Osteocyte (in vitro differentiated cells): ENCODE measurements around the gene UBR7. TPM values are rescaled to one million over a fixed set of nuclear protein-coding genes. Genes with fewer than 3 reads are reported as not detected.

Experiments
- DNase-seq: peaks from one replicate; pipeline ENCODE4 v3.0.0; 2021; ENCODE audit warnings: mixed read lengths; ENCODE audit not compliant: unreplicated experiment; ENCODE audit errors: extremely low spot score
- H3K27ac Mint-ChIP-seq: one replicate; pipeline ENCODE4 v1.8.0; 2021; ENCODE audit warnings: mild to moderate bottlenecking, mixed read lengths; ENCODE audit not compliant: unreplicated experiment
- H3K27me3 Mint-ChIP-seq: one replicate; pipeline ENCODE4 v1.8.0; 2021; ENCODE audit warnings: mixed read lengths; ENCODE audit not compliant: unreplicated experiment
- H3K36me3 Mint-ChIP-seq: one replicate; pipeline ENCODE4 v1.8.0; 2021; ENCODE audit warnings: mixed read lengths; ENCODE audit not compliant: unreplicated experiment
- H3K4me1 Mint-ChIP-seq: one replicate; pipeline ENCODE4 v1.8.0; 2021; ENCODE audit warnings: mixed read lengths; ENCODE audit not compliant: unreplicated experiment
- H3K4me3 Mint-ChIP-seq: one replicate; pipeline ENCODE4 v1.8.0; 2021; ENCODE audit warnings: mild to moderate bottlenecking, moderate library complexity, mixed read lengths; ENCODE audit not compliant: unreplicated experiment
- H3K9me3 Mint-ChIP-seq: one replicate; pipeline ENCODE4 v1.8.0; 2021; ENCODE audit warnings: mixed read lengths; ENCODE audit not compliant: unreplicated experiment
- total RNA-seq: library from RNA; stranded (reverse); gene quantifications from 2 replicates; pipeline ENCODE4 v1.2.1, GENCODE V29; 2021
- TF ChIP-seq, protein P1 (sequence below): fragments of 200-600 bp; sonication (generic); IDR thresholded peaks from 2 replicates; pipeline ENCODE4 v1.5.0; 2021; ENCODE audit warnings: antibody characterized with exemption, mild to moderate bottlenecking, moderate library complexity

The UBR7 gene
- total RNA-seq, 1 donor from 2014 or later: 24.7 TPM

- H3K27ac Mint-ChIP-seq: no peak overlapping the region
- peaks cover 43% of the 10 kb centered on the region for H3K36me3 Mint-ChIP-seq
Measured at GRCh38 chr14:93245764-93246420, 38.8 kb downstream of the UBR7 start.

GRCh38 chr14:93246534-93246933 lies 39.5 kb downstream of the UBR7 start:
- H3K4me1 Mint-ChIP-seq: peaks cover 5% of the 10 kb centered on the region

More at GRCh38 chr14:93245764-93246420, 38.8 kb downstream of the UBR7 start:
- TF ChIP-seq, protein P1, sequence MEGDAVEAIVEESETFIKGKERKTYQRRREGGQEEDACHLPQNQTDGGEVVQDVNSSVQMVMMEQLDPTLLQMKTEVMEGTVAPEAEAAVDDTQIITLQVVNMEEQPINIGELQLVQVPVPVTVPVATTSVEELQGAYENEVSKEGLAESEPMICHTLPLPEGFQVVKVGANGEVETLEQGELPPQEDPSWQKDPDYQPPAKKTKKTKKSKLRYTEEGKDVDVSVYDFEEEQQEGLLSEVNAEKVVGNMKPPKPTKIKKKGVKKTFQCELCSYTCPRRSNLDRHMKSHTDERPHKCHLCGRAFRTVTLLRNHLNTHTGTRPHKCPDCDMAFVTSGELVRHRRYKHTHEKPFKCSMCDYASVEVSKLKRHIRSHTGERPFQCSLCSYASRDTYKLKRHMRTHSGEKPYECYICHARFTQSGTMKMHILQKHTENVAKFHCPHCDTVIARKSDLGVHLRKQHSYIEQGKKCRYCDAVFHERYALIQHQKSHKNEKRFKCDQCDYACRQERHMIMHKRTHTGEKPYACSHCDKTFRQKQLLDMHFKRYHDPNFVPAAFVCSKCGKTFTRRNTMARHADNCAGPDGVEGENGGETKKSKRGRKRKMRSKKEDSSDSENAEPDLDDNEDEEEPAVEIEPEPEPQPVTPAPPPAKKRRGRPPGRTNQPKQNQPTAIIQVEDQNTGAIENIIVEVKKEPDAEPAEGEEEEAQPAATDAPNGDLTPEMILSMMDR: no peak
- H3K4me1 Mint-ChIP-seq: peaks cover 8% of the 10 kb centered on the region
- no peaks in the 10 kb centered on the region for H3K27me3 Mint-ChIP-seq
- DNase-seq: no peak
- no peak overlapping the region for H3K4me3 Mint-ChIP-seq
- no peaks in the 10 kb centered on the region for H3K9me3 Mint-ChIP-seq

DNA sequence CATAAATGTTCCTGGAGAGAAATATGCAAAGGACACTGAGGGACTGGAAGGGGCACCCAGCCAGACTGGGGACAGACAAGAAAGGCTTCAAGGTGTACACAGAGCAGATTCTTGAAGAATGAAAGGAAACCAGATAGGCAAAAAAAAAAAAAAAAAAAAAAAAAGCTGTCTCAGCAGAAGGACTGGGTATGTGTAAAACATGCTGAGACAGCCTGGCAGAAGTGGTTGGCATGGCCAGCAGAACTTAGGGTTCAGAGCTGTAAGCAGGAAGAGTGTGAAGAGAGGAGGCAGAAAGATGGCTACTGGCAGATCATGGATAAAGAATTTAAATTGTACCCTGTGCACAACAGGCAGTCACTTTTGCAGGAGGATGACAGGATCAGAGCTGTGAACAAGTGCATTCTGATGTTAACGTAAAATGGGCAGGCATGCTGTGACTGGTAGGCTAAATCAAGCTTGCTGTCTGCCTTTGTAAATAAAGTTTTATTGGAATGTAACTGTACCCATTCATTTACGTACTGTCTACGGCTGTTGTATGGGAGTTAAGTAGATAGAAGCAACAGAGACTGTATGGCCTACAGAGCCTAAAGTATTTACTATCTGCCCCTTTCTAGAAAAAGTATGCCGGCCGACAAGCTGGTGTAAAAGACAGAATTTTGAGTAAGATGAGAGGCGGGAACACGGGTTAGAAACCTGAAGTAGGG lies 42.2 kb downstream of the UBR7 start:
- Mint-ChIP-seq H3K36me3 (peaks cover 33% of the 10 kb centered on the region), H3K27ac (no peak overlapping the region), H3K4me1 (peaks cover 2% of the 10 kb centered on the region), H3K27me3 (no peaks in the 10 kb centered on the region), H3K9me3 (no peaks in the 10 kb centered on the region), H3K4me3 (no peak overlapping the region)
- no peak for DNase-seq
- TF ChIP-seq, protein P1: no peak

More at GRCh38 chr14:93246534-93246933, 39.5 kb downstream of the UBR7 start:
- Mint-ChIP-seq H3K27ac (no peak overlapping the region), H3K4me3 (no peak overlapping the region), H3K27me3 (no peaks in the 10 kb centered on the region), H3K9me3 (no peaks in the 10 kb centered on the region), H3K36me3 (peaks cover 47% of the 10 kb centered on the region)
- TF ChIP-seq, protein P1: no peak
- DNase-seq: no peak

GRCh38 chr14:93262446-93262845 lies 55.4 kb downstream of the UBR7 start:
- no peaks in the 10 kb centered on the region for H3K9me3 Mint-ChIP-seq
- TF ChIP-seq, protein P1: no peak
- H3K27me3 Mint-ChIP-seq: no peaks in the 10 kb centered on the region
- DNase-seq: no peak
- H3K36me3 Mint-ChIP-seq: peaks cover 9% of the 10 kb centered on the region
- no peak overlapping the region for H3K4me3 Mint-ChIP-seq
- no peak overlapping the region for H3K27ac Mint-ChIP-seq
- peaks cover 15% of the 10 kb centered on the region for H3K4me1 Mint-ChIP-seq

DNA sequence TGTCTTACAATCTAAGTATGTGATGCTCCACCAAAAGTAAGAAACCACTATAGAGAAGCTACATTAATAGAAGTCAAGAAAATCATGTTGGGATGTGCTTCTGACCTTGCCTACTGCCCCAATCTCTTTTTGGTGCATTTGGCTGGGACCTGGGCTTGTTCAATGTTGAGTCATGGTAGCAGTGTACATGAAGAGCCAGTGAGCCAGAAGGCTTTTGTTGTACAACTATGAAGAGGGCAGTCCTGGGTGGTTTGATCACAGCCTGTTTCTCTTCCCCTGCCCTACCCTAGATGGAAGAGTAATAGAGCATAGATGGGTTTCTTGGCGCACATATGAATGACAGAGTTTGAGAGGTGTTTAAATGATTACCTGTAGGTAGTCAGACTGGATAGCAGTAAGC lies 56.4 kb downstream of the UBR7 start:
- Mint-ChIP-seq H3K27ac (no peak overlapping the region), H3K27me3 (no peaks in the 10 kb centered on the region)
- DNase-seq: no peak

More for the DNA sequence above, 56.4 kb downstream of the UBR7 start:
- Mint-ChIP-seq H3K4me1 (peaks cover 13% of the 10 kb centered on the region), H3K4me3 (no peak overlapping the region), H3K9me3 (no peaks in the 10 kb centered on the region), H3K36me3 (peaks cover 9% of the 10 kb centered on the region)
- TF ChIP-seq, protein P1: no peak
